ENCODE data around the gene DBNL. TPM values are rescaled to one million over a fixed set of nuclear protein-coding genes. Genes with fewer than 3 reads are reported as not detected.

DBNL gene
- total and polyA plus RNA-seq, 2 of the 13 experiments (the other 11 are each of a cell fraction or from before 2014, with no cell fraction given), result 20.8 to 35.1 TPM

- ChIA-PET POLR2A (no interaction called here), CTCF (ENCODE audit: low intra/inter-chr PET ratio, low total read pairs) (no interaction called here)
- H3K9ac ChIP-seq (ENCODE audit: insufficient read depth, low read depth, low read length), result no peak overlapping the region
- in situ Hi-C loops (cut with HindIII; ENCODE audit: extremely low pct_ligation_motif_present, low pct_unique_long_range_greater_than_20kb) (no loop called here), intact Hi-C loops (cut with micrococcal nuclease; ENCODE audit: unreplicated experiment) (no loop called here)
- no peak overlapping the region for H3K27ac ChIP-seq (ENCODE audit: extremely low read length, insufficient read depth, low read length)
- ATAC-seq (no peak), DNase-seq (ENCODE audit: low spot score) (no peak), FAIRE-seq (no peak)
- H3K4me2 ChIP-seq (ENCODE audit: low read depth, low read length), result no peak overlapping the region
- no TSS peak for BruUV-seq (replicated peaks)
- H3K27me3 ChIP-seq (ENCODE audit: control insufficient read depth in 1 of 2, insufficient read depth in 2 of 2, low read length in 2 of 2), result no peaks in the 10 kb centered on the region
- H3K36me3 ChIP-seq (replicated peaks in 1 of 2; ENCODE audit: control insufficient read depth in 1 of 2, insufficient read depth in 2 of 2, low read length in 2 of 2), result peaks cover 30 to 64% of the 10 kb centered on the region in 2 experiments
- no peak for TF ChIP-seq CSRNP2 (CRISPR knock-in tag; conservative IDR thresholded peaks at IDR 0.05; ENCODE audit: low read depth)
- no peak for TF ChIP-seq NONO (IDR thresholded peaks at IDR 0.05)
- TF ChIP-seq NONO (CRISPR knock-in tag; conservative IDR thresholded peaks at IDR 0.05), result no peak
- no peak for TF ChIP-seq ZNF441 (CRISPR knock-in tag; IDR thresholded peaks at IDR 0.05; ENCODE audit: borderline replicate concordance)
- no peak for TF ChIP-seq ZNF776 (CRISPR knock-in tag; IDR thresholded peaks at IDR 0.05)
- no peak for TF ChIP-seq SRY (CRISPR knock-in tag; IDR thresholded peaks at IDR 0.05)
- TF ChIP-seq RCOR2 (CRISPR knock-in tag; IDR thresholded peaks at IDR 0.05), result no peak
- H3K4me3 ChIP-seq (replicated peaks in 1 of 3; ENCODE audit: insufficient read depth in 1 of 3, low read depth in 2 of 3, low read length in 3 of 3), result no peak overlapping the region
- H3K4me1 ChIP-seq (ENCODE audit: insufficient read depth, low read length), result no peaks in the 10 kb centered on the region
- 97% methylated on average over 6 of the region's 7 CpGs for WGBS (ENCODE audit: low lambda C conversion rate)
- H4K20me1 ChIP-seq (ENCODE audit: insufficient read depth, low read length), result no peaks in the 10 kb centered on the region
- H3K9me3 ChIP-seq (ENCODE audit: low read length), result no peaks in the 10 kb centered on the region
- no peak overlapping the region for H2AFZ ChIP-seq (ENCODE audit: low read length)
- no peaks in the 10 kb centered on the region for H3K79me2 ChIP-seq (ENCODE audit: insufficient read depth, low read length)
These were observed 12.2 kb downstream of the DBNL start for GRCh38 chr7:44056681-44057080.

- intact Hi-C loops (cut with micrococcal nuclease; ENCODE audit: unreplicated experiment) (no loop called here), in situ Hi-C loops (cut with HindIII; ENCODE audit: extremely low pct_ligation_motif_present, low pct_unique_long_range_greater_than_20kb) (no loop called here)
- Histone ChIP-seq H3K4me1 (ENCODE audit: insufficient read depth, low read length) (peaks cover 4% of the 10 kb centered on the region), H3K9ac (ENCODE audit: insufficient read depth, low read depth, low read length) (no peak overlapping the region), H3K27me3 (ENCODE audit: control insufficient read depth in 1 of 2, insufficient read depth in 2 of 2, low read length in 2 of 2) (no peaks in the 10 kb centered on the region), H3K4me3 (replicated peaks in 1 of 3; ENCODE audit: insufficient read depth in 1 of 3, low read depth in 2 of 3, low read length in 3 of 3) (no peak overlapping the region), H4K20me1 (ENCODE audit: insufficient read depth, low read length) (no peaks in the 10 kb centered on the region), H3K27ac (ENCODE audit: extremely low read length, insufficient read depth, low read length) (no peak overlapping the region), H3K79me2 (ENCODE audit: insufficient read depth, low read length) (no peaks in the 10 kb centered on the region), H3K9me3 (ENCODE audit: low read length) (no peaks in the 10 kb centered on the region), H2AFZ (ENCODE audit: low read length) (no peak overlapping the region), H3K4me2 (ENCODE audit: low read depth, low read length) (no peak overlapping the region), H3K36me3 (replicated peaks in 1 of 2; ENCODE audit: control insufficient read depth in 1 of 2, insufficient read depth in 2 of 2, low read length in 2 of 2) (peaks cover 31 to 59% of the 10 kb centered on the region in 2 experiments)
- ChIA-PET POLR2A (no interaction called here), CTCF (ENCODE audit: low intra/inter-chr PET ratio, low total read pairs) (no interaction called here)
- TF ChIP-seq RAD51 (IDR thresholded peaks at IDR 0.05; ENCODE audit: borderline replicate concordance) (no peak), PAX8 (CRISPR knock-in tag; IDR thresholded peaks at IDR 0.05; ENCODE audit: borderline replicate concordance) (no peak), MTERF4 (CRISPR knock-in tag; IDR thresholded peaks at IDR 0.05) (no peak), ZEB1 (IDR thresholded peaks at IDR 0.05; ENCODE audit: insufficient replicate concordance, low read depth) (no peak)
- ATAC-seq (no peak), FAIRE-seq (no peak), DNase-seq (ENCODE audit: low spot score) (no peak)
- 100% methylated on average over 5 of the region's 11 CpGs for WGBS (ENCODE audit: low lambda C conversion rate)
- no TSS peak for BruUV-seq (replicated peaks)
These were observed 12.8 kb downstream of the DBNL start for GRCh38 chr7:44057181-44057848.
